Measurements from ENCODE around the gene SPDYE6.
A peak's percentile ranks its signal among the peaks of the same experiment; 100 is the strongest.
"Not testable (repeated sequence)": the region's sequence is repeated elsewhere in the genome, so short reads cannot be mapped to it uniquely, and the experiment has no call there.

SPDYE6 gene

DNA sequence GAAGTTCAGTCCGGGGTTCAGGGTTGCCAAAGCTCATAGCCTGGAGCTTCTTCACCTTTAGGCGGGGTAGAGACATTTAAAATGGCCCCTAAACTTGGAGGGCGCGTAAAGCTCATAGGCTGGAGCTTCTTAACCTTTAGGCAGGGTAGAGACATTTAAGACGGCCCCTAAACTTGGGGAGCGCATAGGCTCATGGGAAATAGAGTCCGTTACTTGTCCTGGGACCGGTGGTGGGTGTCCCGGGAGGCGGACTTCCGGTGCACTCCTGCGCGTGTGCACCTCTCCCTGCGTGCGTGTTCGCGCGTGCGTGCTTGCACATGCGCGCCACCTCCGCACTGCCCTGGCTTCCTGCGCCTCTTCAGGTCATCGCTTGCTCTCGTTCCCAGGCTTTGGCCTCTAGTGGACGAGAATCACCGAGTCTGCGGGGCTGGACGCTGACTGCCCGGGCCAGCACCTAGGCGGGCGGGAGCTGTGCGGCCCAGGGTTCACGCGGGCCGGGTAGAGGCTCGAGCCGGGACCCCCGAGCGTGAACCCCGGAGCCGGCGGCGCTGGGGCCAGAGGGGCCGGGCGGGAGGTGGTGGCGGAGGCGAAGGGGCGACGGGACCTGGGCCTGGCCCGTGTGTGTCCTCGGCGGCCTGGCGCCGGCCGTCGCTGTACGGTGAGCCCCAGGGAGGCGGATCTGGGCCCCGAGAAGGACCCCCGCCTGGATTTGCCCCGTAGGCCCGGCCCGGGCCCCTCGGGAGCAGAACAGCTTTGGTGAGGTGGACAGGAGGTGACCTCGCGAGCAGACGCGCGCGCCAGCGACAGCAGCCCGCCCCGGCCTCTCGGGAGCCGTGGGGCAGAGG lies 7.5 kb upstream of the SPDYE6 start:
- DNase-seq (ENCODE audit: low read depth in 2 of 2), result peak; percentile 97 to 98

DNA sequence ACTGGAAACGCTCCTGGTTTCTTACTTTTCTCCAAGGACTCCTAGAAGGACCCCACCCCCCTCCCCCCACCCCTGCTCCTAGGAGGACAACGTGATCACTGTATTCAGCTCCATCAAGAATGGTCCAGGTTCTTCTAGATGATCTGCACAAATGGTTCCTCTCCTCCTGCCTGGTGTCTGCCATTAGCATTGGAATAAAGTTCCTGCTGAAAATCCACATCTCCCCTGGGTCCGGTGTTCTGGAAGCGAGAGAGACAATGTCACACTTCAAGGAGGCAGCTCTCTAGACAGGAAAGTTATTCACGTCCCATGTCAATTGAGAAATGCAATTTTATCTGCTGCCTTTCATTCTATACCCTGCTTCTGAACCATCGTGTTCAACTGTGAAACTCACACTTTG lies 9.3 kb downstream of the SPDYE6 start:
- not testable (repeated sequence) for DNase-seq (ENCODE audit: low read depth in 2 of 2)

DNA sequence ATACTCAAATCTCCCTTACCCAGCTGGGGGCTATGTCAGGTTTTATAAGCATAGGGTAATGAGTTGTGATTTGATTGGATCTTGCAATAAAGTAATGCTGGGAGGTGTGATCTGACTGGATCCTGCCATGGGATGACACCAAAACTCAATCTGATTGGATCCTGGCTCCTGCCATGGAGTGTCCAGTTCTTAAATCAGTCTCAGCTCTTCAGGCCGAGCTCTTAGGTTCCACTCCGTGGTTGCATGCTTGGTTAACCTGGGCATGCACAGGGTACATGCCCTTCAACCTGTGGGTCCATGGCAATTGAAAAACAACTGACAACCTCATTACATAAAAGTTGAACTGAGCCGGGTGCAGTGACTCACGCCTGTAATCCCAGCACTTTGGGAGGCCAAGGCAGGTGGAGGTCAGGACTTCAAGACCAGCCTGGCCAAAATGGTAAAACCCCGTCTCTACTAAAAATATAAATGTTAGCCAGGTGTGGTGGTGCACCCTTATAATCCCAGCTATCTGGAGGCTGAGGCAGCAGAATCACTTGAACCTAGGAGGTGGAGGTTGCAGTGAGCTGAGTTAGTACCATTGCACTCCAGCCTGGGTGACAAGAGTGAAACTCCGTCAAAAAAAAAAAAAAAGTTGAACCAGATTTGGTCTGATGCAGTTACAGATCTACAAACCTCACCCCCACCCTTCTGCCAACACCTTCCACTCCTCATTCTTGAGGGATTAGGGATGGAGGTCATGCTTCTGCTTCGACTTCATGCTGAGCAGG lies 15.5 kb downstream of the SPDYE6 start:
- DNase-seq (ENCODE audit: low read depth in 2 of 2), result not testable (repeated sequence)

DNA sequence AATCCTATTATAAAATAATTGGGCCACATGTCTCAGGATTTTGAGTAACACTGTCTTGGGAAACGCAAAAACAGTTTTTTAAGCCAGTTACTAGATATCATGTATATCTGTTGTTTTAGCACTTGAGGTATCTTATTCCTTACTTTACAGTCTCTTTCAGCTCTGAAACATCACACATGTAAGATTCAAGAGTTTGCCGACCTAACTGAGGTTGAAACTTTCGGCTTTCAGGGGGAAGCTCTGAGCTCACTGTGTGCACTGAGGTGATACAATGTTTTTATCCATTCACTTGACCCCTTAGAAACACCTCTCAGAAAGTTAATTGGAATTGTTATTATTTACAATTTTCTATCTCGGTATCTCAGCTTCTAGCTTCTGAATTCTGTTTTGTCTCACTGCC lies 18.8 kb downstream of the SPDYE6 start:
- DNase-seq (ENCODE audit: low read depth in 2 of 2), result not testable (repeated sequence)

DNA sequence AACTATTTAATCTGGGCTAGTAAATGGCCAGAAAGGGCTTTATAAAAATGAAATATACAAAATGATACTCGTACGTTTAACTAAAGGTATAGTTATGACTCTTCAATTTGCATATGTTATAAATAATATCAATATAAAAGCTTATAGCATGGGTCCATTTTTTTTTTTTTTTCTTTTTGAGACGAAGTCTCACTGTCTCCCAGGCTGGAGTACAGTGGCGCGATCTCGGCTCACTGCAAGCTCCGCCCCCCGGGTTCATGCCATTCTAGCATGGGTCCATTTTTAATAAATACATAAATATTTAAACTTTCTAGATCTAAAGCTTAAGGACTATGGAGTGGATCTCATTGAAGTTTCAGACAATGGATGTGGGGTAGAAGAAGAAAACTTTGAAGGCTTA lies 19.2 kb downstream of the SPDYE6 start:
- not testable (repeated sequence) for DNase-seq (ENCODE audit: low read depth in 2 of 2)

DNA sequence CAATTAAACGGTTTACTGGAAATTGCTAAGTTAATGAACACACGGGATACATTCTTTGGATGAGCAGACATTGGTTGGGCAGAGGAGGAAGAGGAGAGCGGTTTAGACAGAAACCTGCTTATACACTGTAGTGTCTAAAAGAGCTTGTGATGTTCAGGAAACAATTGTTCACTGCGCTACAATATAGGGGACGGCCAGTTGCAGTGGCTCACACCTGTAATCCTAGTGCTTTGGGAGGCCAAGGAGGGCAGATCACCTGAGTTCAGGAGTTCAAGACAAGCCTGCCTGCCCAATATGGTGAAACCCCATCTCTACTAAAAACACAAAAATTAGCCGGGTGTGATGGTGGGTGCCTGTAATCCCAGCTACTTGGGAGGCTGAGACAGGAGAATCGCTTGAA lies 20.7 kb downstream of the SPDYE6 start:
- not testable (repeated sequence) for DNase-seq (ENCODE audit: low read depth in 2 of 2)

DNA sequence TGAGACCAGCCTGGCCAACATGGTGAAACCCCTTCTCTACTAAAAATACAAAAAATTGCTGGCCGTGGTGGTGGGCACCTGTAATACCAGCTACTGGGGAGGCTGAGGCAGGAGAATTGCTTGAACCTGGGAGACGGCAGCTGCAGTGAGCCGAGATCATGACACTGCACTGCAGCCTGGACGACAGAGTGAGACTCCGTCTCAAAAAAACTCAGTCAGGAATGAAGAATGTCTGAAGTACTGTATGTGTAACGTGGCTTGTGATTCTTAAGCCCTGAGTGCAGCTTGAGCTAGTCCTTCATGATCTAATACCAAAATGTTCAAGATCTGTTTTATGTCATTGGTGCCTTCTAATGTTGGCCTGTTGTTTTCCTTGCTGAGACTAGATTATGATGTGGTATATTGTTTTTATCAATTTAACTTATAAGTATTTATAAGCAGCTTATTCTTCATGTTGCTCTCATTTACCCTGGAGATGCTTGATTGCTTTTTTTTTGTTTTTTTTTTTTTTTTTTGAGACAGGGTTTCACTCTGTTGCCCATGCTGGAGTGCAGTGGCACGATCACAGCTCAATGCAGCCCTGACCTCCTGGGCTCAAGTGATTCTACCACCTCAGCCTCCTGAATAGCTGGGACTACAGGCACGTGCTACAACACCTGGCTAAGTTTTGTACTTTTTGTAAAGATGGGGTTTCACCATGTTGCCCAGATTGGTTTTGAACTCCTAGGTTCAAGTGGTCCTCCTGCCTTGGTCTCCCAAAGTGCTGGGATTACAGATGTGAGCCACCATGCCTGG lies 25.4 kb downstream of the SPDYE6 start:
- DNase-seq (ENCODE audit: low read depth in 2 of 2), result not testable (repeated sequence)

DNA sequence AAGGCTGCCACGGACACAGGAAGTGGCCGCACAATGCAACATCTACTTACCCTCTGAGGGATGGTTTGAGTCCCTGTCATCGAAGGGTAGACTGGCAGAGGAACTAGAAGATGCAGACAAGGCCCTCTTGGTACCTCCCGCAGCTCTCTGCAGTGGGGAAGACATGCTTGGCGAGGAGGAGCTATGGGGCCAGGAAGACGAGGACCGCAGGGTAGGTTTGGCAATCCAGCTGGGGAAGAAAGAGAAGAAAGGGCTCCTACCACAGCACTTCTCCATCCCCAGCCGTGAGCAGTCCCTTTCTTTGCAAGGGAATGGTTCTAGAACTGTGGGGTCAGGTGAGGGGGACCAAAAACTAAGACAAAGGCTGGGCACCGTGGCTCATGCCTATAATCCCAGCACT lies 26.9 kb downstream of the SPDYE6 start:
- not testable (repeated sequence) for DNase-seq (ENCODE audit: low read depth in 2 of 2)

DNA sequence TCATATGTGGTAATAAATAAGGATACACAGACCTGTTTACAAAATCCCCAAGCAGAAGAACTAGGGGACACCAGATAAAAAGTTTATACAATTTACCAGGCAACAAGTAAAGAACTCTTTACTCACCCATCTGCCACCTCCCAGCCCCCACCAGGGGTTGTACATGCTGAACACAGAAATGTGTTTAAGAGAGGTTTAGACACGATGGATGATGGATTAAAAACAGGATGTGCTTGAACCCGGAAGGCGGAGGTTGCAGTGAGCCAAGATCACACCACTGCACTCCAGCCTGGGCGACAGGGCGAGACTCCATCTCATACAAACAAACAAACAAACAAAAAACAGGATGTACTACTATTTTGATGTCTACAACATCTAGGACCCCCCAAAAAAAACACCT lies 27.4 kb downstream of the SPDYE6 start:
- not testable (repeated sequence) for DNase-seq (ENCODE audit: low read depth in 2 of 2)

DNA sequence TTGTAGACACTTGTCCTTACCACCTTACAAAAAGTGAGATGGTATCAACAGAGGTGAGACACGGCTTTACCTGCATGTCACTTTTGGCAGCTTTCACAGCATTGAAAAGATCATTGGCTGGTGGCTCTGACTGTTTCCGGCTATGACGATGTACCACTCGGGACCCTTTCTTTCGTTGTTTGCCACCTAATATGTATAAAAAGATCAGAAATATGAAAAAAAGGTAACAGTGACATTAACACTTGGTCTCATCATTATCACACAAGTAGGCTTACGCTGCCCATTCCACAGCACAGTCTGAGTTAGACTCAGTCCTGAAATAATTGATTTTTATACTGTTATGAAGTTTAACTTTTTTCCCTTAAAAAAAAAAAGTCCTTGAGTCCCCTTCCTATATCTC lies 29.1 kb downstream of the SPDYE6 start:
- not testable (repeated sequence) for DNase-seq (ENCODE audit: low read depth in 2 of 2)

DNA sequence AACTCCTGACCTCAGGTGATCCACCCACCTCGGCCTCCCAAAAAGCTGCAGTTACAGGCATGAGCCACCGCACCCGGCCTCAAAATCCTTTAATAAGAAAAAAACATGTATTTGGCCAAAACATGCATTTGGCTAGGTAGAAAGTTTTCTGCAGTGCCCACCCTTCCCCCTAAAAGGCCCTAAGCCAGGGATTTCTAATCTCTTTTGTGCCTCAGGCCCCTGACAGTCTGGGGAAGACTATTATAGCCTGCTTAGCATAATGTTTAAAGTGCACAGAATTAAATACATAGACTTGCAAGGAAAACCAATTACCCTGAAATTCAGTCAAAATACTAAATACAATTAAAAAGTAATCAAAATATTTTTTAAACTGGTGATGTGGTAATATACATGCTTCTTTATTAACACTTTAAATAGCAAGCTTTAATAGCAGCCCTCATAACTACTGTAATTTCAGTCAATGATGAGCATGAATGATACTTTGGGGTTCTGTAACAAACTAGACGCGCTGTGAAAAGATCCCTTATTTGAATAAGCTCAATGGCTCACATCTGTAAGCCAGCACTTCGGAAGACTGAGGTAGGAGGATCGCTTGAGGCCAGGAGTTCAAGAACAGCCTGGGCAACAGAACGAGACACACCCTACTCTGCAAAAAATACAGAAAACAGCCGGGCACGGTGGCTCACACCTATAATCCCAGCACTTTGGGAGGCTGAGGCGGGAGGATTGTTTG lies 29.9 kb downstream of the SPDYE6 start:
- no peak for DNase-seq (ENCODE audit: low read depth in 2 of 2)

DNA sequence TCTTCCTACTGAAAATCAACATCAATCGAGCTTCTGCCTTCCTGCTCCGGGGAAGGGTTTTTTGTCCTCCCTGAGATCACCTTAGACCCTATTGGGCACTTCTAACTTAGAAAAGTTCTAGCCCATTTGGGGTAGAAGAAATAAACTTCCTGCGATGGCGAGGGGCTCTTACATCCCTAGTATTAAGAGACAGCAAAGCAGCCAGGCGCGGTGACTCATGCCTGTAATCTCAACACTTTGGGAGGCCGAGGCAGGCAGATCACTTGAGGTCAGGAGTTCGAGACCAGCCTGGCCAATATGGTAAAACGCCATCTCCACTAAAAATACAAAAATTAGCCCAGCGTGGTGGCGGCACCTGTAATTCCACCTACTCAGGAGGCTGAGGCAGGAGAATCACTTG lies 31.1 kb downstream of the SPDYE6 start:
- DNase-seq (ENCODE audit: low read depth in 2 of 2), result not testable (repeated sequence)

DNA sequence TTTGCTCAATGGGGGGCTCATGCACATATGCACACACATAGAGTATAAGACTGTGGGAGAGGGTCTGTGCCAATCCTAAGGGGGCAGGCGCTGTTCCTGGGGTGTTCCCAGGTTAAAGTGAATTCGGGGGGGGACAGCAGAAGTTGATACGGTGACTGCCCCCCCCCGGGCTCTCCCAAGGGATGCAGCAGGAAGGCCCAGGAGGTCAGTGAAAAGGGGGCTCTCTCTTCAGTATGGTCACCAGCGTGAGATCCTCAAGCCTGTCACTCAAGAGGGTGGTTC lies 32.4 kb downstream of the SPDYE6 start:
- no peak for DNase-seq (ENCODE audit: low read depth in 2 of 2)

DNA sequence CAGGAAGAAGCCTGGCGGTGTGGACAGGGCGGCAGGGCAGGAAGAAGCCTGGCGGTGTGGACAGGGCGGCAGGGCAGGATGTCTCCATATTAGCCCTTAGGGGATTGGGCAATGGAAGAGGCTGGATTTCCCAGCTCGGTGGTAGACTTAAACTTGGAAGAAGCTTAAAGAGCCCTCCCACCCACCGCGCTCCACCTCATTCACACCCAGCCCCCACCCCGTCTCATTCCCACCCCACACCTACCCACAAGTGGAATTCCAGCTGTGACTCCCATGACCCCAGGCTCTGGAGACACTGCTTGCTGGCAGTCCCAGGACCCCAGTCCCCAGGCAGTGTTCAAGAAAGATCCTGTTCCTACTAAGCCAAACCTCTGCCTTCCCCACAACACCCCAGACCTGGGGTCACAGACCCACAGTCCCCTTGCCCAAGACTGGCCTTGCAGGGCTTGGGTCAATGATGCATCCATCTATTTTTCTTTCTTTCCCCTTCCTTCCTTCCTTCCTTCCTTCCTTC lies 34.0 kb downstream of the SPDYE6 start:
- DNase-seq (ENCODE audit: low read depth in 2 of 2), result no peak

DNA sequence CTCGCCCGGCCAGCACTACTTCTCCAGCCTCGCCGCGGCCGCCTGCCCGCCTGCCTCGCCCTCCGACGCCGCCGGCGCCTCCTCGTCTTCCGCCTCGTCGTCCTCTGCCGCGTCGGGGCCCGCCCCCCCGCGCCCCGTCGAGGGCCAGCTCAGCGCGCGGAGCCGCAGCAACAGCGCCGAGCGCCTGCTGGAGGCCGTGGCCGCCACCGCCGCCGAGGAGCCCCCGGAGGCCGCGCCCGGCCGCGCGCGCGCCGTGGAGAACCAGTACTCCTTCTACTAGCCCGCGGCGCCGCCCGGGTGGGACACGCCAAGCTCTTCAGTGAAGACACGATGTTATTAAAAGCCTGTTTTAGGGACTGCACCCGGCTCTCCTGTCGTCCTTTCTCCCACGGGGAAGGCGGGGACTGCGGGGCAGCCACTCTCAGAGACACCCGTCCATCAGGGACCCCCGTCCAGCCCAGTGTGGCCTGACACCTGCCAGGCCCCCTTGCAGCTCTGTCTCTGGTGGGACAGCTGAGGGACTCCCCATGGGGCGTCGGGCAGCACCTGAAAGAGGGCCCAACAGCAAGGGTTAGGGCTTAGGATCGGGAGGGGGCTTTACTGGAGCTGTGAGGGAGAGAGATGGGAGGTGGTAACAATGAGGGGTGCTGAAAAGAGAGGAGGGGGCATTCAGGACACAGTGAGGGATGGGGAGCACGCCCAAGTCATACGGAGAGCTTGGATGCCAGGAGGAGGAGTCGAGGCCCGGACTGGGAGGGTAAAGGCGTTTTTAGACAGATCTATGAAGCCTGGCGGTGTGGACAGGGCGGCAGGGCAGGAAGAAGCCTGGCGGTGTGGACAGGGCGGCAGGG lies 34.7 kb downstream of the SPDYE6 start:
- no peak for DNase-seq (ENCODE audit: low read depth in 2 of 2)

DNA sequence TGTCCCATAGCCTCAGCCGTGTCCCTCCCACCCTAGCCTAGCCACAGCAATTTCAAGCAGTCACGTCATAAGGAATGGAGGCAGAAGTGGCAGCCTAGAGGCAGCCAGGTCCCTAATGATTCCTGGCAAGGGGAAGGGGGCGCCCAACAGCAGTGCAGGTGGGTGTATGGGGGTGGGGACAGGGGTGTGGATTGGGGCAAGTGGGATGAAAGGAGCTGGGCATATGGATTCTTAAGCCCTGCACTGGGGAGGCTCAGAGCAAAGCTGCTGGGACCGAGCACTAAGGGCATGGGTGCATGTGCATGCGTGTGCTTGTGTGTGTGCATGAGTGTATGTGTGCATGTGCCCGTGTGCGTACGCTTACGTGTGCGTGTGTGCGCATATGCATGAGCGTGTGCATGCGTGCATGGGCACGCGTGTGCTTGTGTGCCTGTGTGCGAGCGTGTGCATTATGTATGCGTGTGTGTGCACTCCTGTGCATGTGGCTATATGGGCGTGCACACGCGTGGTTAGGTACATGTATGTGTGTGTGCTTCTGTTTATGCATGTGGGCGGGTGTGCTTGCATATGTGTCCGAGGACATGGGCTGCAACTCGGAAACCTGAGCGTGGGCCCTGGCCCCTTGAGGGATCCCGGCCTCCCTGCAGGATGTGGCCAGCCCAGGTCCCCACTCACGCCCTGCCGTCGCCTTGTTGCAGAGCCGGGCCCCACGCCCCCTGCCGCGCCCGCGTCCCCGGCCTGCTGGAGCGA lies 35.5 kb downstream of the SPDYE6 start:
- no peak for DNase-seq (ENCODE audit: low read depth in 2 of 2)

DNA sequence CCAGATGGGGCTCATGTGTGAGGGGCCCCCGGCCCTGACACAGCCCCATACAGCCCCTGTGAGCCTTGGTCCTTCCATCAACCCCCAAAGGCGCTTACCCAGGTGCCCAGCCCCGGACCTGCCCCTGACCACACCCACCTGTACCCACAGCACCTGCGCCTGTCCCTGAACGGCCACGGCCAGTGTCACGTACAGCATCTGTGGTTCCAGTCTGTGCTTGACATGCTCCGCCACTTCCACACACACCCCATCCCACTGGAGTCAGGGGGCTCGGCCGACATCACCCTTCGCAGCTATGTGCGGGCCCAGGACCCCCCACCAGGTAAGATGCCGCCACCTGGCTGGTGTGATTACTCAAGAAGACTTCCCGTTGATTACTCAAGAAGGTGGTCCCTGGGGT lies 36.1 kb downstream of the SPDYE6 start:
- DNase-seq (ENCODE audit: low read depth in 2 of 2), result no peak

DNA sequence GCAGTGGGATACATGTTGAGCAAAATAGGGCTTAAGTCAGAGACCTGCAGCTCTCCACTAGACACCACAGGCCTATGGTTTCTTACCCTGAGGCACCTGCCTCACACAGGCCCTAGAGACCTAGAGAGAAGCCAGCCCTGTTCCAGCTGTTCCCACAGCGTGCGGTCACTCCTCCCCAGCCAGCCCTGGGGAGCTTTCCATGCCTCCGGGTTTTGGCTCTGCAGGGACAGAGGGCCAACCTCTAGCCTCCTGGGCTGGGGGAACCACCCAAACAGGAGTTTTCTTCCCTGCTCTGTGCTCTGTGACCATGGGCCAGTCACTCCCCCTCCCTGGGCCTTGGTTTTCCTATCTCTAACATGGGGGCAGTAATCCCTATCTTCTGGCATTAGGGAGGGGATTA lies 36.6 kb downstream of the SPDYE6 start:
- no peak for DNase-seq (ENCODE audit: low read depth in 2 of 2)

DNA sequence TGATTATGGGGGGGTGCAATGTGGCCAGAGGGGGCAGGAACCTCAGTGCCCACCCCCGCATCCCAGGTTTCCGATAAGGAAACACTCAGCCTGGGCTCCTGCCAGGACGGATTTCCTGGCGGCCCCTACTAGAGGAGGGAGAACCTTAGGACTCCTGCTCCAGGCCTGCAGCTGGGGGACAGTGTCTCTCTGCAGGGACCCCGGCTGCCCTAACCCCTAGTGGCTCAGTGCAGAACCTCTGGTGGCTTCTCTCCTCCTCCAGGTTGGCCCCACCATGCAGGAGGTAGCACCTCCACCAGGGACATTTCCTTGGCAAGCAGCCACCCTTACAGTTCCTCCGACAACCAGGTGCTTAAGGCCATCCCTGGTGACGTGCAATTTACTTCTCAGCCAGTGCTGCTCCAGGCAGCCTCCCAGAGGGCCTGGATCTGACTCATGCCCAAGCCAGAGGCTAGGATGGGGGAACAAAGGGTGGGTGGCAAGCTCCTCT lies 37.7 kb downstream of the SPDYE6 start:
- DNase-seq (ENCODE audit: low read depth in 2 of 2), result no peak

Data from fibroblast of skin of left quadriceps (primary cell).